Measurements from ENCODE around the gene LGR6. TPM values are rescaled to one million over a fixed set of nuclear protein-coding genes. Genes with fewer than 3 reads are reported as not detected.
"Not testable (repeated sequence)": the region's sequence is repeated elsewhere in the genome, so short reads cannot be mapped to it uniquely, and the experiment has no call there.

LGR6 gene
- polyA plus RNA-seq, 12 donors: 0.20 to 32.4 (median 1.5) TPM; not detected in 2

DNA sequence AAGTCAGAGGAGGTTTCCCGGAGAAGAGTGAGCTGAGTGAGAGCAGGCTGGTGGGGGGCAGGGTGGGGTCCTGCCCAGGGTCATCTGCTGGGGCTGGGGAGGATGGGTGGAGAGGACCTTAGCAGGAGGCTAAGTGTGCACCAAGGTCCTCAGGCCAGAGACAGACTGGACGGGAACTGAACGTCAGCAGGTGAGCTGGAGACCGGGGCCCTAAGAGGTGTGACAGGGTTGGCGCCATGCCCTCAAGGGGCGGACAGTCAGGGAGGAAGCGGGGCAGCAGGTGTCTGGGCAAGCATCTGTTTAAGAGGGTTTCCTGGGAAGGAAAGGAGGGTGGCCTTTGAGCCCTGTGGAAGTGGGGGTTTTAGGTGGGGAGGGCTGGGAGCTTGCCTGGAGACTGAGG lies 19.6 kb upstream of the LGR6 start:
- DNase-seq: no peak

DNA sequence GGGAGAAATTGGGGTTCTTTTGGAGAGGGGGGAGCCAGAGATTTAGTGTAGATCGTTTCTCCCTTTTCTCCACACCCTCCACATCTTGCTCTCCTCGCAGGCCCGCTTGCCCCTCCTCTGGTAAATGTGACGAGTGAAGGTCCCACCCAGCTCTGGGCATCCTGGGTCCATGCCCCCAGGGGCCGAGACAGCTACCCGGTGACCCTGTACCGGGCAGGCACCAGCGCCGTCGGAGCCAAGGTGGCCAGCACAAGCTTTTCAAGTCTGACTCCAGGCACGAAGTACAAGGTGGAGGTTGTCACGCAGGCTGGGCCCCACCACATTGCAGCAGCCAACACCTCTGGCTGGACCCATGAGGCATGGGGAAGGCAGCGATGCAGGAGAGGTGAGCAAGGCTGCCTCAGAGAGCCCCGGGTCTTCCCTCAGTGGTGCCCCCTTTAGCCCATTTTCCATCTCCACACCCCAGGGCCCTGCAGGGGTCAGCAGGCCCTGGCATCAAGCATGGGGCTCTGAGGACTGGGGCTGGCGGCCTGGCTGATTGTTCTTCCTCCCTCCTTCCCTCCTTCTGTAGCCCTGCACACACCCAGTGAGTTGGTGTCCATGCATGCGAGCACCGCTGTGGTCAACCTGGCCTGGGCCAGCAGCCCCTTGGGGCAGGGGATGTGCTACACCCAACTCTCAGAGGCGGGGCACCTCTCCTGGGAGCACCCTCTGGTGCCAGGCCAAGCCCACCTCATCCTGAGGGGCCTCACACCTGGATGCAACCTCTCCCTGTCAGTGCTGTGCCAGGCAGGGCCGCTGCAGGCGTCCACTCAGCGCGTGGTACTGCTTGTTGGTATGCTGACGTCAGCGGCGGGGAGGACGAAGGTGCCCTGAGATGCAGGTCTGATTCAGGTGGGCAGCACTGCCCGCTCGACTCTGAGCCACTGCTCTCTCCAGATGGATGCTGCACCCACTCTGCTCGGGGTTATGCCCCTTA lies 16.4 kb upstream of the LGR6 start:
- DNase-seq: no peak

DNA sequence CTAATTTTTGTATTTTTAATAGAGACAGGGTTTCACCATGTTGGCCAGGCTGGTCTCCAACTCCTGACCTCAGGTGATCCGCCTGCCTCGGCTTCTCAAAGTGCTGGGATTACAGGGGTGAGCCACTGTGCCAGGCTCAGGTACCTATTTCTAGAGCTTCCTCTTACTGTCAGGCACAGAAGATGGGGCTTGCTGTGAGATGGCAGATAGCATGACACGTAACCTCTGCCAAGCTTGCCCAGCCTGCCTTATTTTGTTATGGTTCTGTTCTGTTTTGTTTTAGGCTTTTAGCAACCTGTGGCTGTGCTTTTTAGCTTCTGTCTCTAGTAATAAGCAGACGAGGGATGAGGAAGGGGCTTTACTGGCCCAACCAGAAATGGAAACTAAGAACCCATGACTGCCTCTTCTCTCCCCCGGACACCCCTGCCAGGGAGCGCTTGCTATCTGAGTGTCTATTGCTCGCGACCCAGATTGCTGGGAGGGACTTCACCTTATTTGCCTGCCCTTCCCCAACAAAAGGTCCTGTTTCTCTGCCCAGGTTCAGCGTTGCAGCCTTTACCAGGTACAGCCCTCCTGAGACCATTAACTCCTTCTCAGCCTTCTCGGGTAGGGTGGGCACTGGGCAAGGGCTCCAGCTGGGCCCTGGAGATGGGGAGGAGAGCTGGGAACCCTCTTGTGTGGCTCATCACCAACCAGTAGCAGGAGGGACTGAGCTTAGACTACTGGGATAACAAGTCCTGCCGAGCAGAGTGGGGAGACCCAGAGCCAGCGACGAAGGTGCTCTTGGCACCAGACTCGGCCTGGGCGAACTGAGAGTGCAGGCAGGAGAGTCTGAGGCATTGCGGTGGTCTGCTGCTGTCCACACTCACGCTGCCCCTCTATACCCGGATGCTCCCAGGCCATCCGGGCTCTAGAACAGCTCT lies 13.5 kb upstream of the LGR6 start:
- no peak for DNase-seq

DNA sequence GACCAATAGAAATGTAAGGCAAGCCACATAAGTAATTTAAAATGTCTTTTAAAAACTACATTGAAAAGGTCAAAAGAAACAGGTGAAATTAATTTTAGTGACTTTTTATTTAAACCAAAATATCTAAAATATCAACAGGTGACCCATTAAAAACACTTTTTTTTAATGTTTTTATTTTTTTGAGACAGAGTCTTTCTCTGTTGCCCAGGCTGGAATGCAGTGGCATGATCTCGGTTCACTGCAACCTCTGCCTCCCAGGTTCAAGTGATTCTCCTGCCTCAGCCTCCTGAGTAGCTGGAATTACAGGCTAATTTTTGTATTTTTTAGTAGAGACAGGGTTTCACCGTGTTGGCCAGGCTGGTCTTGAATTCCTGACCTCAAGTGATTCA lies 12.9 kb upstream of the LGR6 start:
- DNase-seq: not testable (repeated sequence)

DNA sequence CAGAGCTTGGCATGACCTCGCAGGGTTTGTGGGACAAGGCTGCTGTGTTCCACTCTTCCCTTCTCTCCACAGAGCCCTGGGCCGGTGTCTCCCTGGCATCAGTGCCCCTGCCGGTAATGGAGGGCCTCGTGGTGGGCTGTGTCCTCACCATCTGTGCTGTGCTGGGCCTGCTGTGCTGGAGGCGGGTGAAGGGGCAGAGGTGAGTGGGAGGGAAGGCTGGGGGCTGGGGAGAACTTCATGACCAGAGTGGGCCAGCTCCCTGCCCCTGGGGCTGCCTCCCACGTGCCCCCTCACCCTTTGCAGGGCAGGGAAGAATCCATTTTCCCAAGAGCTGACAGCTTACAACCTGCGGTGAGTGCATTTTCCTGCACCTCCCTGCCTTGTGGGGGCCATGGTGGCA lies 12.0 kb upstream of the LGR6 start:
- DNase-seq: no peak

DNA sequence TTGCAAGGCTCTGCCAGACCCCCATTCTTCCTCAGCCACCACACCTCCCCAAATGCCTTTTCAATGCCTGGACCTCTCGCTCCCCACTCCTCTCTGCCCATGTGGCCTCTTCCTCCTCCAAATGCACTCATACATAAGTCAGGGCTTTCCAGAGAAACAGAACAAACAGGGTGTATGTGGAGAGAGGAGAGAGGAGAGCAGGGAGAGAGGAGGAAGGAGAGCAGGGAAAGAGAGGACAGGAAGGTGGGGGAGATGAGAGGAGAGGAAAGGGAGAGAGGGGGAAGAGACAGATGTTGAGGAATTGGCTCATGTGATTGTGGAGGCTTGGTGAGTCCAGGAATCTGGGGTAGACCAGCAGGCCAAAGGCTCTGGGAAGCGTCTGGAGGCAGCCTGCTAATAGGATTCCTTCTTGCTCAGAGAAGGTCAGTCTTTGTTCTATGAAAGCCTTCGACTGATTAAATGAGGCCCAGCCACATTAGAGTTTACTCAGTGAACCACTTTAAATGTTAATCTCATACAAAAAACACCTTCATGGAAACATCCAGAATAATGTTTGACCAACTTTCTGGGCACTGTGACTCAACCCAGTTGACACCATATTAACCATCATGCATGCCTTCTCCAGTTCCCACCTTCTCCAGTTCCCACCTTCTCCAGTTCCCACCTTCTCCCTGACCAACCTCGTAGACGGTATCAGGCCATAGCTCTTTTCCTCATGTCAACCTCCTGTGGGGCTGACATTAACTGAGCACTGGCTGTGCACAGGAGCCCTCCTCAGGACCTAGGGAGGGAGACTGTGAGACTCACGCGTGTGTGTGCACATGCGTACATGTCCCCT lies 11.3 kb upstream of the LGR6 start:
- DNase-seq: no peak

DNA sequence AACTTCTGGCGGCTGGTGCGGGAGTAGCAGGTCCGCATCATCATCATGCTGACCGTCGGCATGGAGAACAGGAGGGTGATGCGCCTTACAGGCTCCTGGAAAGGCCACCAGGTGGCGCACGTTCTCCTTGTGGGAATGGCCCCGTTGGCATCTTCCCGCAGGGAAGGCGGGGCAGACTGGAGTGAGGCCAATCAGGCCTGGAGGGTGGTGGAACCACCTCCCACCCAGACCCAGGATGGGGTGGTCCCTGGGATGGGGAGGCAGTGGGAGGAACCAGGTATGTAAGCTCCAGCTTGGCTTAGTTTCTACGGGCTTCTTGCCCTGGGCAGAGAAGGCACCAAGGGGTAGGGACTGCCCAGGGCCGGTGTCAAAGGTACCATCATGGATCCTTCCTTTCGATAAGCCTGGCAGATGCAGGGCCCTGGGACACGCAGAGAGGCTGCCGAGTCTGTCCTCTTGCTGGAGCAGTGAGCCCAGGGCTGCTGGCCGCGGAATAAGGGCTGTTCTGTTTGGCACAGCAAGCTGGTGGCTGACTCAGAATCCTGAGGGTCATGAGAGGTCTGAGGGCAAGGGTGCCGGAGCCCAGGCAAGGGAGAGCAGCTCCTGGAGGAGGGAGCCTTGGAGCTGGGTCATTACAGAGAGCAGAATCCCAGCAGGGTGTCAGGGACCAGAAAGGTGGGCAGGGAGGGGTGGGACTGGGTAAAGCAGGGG lies 8.7 kb upstream of the LGR6 start:
- DNase-seq: peak; percentile 70

DNA sequence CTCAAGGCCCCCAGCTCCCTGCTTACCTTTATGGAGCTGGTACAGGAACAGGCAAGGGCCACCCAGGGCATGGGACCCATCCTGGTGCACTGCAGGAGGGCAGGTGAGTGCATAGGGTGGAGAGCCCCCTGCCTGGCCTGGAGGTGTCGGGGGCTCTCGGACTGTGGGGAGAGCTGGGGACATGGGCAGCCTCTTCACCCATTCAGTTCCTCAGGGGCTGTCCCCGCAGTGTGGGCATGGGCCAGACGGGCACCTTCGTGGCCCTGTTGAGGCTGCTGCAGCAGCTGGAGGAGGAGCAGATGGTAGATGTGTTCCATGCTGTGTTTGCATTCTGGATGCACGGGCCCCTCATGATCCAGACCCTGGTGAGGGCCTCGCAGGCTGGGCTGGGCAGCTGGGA lies 7.3 kb upstream of the LGR6 start:
- DNase-seq: no peak

DNA sequence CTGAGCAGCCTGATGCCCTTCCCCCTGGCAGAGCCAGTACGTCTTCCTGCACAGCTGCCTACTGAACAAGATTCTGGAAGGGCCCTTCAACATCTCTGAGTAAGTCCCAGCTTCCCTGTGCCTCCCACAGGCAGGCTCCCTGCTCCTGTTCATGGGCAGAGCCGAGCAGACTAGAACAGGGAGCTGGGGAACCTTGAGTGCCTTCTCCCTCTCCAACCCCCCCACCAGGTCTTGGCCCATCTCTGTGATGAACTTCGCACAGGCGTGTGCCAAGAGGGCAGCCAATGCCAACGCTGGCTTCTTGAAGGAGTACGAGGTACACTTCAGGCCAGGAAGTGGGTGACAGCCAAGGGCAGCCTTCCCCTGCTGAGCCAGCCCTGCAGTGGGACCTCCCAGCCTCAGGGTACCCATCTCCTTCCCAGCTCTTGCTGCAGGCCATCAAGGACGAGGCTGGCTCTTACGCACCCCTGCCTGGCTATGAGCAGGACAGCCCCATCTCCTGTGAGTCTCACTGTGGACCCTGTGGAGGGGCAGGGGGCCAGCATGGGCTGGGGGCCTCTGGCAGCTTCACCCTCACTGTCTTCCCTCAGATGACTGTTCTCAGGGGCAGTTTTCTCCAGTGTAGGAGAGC lies 6.4 kb upstream of the LGR6 start:
- no peak for DNase-seq

DNA sequence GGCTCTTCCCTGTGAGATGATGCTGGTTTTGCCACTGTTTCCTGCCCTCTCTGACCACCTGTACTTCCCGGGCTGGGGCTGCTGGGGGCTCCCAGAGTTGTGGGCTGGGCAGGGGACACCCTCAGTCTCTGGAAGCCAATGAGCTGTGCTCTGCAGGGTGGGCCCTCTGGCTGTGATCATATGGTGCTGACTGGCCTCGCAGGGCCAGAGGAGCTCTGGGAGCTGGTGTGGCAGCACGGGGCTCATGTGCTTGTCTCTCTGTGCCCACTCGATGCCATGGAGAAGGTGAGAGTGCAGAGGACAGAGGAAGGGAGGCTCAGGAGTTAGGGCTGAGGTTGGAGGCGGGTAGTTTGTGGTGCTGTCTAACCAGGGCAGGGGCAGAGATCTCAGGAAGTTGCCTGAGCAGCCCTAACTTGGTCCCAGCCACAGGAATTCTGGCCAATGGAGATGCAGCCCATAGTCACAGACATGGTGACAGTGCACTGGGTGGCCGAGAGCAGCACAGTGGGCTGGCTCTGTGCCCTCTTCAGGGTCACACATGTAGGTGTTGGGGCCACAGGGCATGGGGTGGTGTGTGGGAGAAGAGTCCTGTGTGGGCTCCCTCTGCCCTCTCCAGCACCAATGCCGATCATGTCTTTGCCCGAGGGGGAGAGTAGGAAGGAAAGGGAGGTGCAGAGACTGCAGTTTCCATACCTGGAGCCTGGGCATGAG lies 5.7 kb upstream of the LGR6 start:
- DNase-seq: no peak

DNA sequence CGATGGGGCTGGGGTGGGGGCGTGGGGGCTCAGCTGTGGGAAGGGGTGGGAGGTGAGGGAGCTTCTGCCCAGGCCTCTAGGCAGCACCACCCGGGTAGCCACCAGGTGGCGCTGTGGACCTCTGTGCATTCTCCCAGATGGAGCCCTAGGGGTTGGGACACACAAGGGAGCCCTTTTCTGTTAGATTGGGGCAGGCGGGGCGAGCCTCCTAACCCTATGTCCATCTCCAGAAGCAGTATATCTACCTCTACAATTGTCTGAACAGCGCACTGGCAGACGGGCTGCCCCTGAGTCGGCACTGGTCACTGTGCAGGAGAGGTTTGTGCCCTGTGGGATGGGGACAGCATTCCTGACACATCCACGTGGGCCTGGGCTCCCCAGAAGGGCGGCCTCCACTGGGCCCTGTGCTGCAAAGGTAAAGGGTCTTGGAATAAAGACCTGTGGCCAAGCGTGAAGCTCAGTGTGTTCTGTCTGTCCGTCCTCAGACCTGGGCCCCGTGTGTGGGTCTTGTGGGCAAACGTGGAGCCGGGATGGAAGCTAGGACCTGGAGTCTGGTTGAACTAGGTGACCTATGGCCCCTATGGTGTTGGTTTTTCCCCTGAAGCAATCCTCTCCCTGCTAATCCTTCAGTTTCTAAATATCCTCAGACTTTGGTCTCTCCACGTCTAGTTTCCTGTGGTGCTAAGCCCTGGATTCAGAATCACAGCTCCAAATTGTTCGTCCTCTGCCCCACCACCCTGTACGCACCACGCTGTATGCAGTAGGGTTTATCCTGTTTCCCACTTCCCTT lies 4.4 kb upstream of the LGR6 start:
- DNase-seq: no peak

DNA sequence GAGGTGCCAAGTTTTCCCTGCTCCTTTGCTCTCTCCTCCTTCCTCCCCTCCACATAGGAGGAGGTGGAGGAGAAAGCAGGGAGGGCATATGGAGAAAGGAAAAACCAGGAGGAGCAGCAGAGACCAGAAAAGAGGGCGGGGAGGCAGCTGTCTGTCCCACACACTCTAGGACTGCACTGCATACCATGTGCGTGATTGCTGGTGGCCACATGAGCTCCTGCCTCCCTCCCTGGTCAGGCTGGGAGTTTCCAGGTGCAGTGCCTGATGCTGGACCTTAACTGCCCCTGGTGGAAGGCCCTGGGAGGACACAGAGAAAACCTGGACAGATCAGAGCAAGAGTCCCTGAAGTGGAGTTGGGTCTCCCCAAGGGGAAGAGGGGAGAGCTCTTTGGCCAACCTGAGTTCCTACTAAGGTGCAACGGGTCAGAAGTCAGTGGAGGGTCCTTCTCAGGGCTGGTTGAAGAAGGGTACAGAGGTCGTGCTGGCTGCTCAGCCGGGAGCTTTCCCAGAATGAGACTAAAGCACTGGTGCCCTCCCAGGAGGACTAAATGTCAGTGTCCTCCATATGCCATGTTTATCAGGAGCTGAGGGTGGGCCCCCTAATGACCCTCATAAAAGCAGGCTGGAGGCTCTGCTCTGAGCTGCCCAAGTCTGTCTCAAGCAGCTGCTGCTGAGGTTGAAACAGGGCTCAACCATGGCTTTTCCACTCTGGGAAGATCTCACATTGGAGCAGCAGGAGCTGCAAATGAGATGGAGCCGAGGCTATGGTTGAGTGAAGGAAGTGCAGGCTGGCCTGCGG lies 3.5 kb upstream of the LGR6 start:
- DNase-seq: no peak

DNA sequence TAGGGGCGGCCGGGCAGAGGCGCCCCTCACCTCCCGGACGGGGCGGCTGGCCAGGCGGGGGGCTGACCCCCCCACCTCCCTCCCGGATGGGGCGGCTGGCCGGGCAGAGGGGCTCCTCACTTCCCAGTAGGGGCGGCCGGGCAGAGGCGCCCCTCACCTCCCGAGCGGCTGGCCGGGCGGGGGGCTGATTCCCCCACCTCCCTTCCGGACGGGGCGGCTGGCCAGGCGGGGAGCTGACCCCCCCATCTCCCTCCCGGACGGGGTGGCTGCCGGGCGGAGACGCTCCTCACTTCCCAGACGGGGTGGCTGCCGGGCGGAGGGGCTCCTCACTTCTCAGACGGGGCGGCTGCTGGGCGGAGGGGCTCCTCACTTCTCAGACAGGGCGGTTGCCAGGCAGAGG lies 2.2 kb upstream of the LGR6 start:
- not testable (repeated sequence) for DNase-seq

DNA sequence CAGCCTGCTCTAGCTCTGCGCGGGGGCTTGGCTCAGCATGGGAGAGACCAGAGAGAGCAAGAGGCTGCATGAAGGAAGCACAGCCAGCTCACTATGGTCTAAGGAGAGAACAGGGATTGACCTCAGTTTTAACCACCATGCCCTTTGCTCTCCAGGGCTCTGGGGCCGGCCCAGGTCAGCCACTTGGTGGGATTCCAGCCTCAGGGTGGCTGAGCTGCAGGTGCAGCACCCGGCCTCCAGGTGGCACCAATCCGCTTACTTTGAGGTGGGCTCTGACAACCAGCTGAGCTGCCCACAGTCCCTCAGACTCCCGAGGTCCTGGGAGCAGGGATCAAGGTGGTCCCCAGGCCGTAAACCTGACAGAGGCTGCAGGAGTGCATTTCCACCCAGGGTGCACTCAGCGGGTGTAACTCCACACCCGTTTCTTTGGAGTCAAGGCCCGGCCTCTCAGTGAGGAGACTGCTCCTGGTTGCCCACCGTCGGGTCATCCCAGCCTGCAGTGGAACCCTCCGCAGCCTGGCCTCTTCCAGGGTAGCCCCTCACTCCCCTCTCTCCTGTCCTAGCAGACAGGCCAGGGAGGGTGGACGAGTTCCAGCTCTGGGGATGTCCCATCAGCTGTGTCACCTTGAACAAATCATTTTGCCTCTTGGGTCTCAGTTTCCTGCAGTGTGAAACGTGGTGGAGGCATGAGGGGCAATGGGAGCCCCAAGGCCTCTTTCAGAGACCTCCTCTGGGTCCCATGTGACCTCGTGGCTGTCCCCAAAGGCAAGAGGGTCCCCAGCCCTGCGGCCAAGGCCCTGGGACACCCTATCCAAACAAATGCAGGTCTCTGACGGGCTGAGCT lies 607 bp upstream of the LGR6 start:
- DNase-seq: peak; percentile 29

DNA sequence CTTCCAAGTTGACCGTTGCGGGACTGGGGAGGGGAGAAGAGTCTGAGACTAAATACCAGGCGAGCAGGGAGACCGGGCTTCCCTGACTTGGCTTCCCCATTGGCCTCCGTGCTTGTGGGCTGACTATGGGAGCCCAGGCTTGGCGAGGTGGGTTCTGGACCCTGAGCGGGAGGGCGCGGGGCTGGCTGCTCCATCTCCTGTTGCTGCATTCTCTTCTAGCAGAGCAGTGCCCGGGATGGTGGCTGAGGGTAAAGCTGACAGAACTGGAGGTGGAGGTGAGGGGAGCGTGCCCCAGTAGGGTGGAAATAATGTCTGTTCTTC lies 689 bp downstream of the LGR6 start:
- DNase-seq: no peak

DNA sequence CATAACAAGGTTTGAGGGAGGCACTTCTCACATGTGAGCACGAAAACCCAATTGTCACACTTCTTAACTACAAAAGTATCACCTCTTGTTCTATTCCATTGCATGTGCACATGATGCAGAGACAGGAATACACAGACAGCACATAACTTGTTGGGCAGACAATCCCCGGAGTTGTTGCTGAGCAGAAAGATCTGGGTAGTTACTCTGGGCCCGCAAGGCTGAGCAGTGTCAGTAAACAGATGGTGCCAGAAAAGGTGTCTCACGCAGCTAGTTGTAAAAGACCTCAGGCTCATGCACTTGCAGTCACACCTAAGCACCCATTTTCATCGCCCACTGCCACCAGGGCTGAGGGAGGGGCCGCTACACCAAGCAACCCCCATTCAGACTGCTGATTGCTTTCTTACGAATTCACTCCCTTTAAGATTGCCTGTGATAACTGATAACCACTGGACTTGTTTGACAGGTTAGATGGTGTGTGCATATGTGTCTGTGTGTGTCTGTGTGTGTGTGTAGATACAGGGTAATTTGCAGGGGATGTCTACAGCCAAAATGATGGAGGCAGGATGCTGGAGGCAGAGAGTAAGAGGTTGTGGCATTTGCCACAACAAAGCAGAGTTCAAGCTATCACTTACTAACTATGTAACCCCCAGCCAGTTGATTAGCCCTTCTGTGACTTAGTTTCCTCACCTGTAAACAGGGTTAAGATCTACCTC lies 4.2 kb downstream of the LGR6 start:
- DNase-seq: no peak

DNA sequence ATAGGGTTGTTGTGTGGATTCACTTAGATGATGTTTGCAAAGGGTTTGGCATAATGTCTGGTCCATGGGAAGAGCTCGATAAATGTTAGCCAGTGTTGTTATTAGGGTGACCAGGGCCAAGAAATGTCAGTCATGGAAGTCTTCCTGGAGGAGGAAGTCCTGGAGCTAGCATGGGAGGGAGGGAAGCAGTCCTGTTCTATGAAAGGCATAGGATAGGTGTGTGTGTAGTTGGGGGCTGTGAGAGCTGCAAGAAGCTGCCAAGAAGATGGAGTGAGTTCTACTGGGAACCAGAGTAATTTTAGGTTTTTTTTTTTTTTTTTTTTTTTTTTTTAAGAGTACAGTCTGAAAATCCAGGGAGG lies 4.7 kb downstream of the LGR6 start:
- no peak for DNase-seq
